LHCN-M2 (cell line): ENCODE results near the gene NCKAP5. TPM values are rescaled to one million over a fixed set of nuclear protein-coding genes. Genes with fewer than 3 reads are reported as not detected.

ENCODE experiments used
- DNase-seq: peaks from one replicate; pipeline ENCODE4 v3.0.0-alpha.2; 2012; ENCODE audit warnings: low read depth
- total RNA-seq: library from RNA; depleted of rRNA; stranded (reverse); fragments of >200 nt; gene quantifications from 2 replicates; pipeline ENCODE4 v1.2.3, GENCODE V29; 2014

The NCKAP5 gene
- total RNA-seq, 1 experiment from 2014 or later: 0.40 TPM

DNA sequence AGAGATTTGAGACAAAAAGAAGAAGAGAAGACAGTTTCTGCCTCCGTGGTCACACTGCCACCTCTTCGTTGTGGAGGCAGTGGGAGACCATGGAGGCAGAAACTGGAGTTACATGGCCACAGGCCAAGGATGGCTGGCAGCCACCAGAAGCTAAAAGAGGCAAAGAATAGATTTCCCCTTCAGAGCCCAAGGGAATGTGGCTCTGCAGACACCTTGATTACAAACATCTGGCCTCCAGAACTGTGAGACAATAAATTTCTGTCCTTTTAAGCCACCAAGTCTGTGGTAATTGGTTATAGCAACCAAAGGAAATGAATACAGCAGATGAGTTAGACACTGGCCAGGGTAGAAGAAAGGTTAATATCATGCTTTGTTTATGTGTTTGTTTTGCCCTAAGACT, 477.9 kb downstream of the NCKAP5 start:
- no peak for DNase-seq

DNA sequence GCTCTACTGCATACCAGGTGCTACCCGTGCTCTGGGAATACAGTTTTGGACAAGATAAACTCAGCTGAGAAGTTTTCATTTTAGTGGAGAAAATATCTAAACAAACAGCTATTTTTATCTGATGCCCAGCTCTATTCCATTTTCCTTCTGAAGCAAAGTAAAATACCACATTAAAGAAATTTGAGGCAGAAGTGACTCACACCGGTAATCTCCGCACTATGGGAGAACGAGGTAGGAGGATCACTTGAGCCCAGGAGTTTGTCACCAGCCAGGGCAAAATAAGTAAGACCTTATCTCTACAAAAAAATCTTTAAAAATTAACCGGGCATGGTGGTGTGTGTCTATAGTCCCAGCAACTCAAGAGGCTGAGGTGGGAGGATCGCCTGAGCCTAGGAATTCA, 482.1 kb downstream of the NCKAP5 start:
- no peak for DNase-seq

DNA sequence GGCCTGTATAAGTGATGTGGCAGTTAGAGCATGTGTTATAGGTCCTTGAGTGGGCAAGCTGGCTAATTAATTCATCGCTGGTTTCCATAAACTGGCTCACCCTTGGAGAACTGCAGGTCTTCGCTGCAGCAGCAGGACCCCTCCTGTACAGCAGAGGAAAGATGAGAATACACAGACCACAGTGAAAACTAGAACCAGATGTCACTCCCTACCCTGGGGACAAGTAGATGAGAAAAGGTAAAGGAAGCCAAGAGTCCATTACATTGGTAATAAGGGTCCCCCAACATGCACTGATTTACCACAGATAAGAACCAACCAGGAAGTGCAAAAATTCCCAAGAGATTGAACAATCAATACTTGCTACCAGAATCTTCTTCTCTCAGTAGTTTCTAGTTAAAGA, 482.6 kb downstream of the NCKAP5 start:
- no peak for DNase-seq

DNA sequence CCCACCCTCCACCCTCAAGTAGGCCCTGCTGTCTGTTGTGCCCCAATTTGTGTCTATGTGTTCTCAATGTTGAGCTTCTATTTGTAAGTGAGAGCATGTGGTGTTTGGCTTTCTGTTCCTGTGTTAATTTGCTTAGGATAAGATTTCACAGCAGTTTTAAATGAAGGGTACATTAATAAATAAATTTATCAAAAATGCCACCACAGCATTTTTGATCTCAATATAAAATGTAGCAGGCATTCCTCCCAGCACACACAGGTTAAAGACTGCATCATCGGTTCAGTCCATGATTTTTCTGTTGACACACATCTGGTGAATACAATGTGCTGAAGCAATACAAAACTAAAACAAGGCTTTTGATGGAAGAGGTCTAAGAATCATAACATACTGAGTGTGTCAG, 486.2 kb downstream of the NCKAP5 start:
- DNase-seq: no peak

DNA sequence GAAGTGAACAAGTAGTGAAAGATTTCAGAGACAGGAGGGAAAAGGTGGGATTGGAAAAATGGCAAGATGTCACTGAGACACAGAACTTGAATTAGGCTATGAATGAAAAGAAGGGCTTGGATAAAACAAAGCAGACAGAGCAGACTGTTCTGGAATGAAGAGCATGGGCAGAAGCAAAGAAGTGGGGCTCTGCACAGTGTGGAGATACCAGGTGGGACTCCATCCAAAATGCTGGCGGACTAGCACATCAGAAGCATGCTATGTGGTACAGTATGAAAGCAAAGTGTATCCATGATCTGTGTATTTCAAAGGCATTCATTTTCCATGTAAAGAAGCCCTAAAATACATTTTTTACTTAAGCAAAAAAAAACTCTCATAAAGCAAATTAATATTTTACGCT, 487.4 kb downstream of the NCKAP5 start:
- DNase-seq: no peak

DNA sequence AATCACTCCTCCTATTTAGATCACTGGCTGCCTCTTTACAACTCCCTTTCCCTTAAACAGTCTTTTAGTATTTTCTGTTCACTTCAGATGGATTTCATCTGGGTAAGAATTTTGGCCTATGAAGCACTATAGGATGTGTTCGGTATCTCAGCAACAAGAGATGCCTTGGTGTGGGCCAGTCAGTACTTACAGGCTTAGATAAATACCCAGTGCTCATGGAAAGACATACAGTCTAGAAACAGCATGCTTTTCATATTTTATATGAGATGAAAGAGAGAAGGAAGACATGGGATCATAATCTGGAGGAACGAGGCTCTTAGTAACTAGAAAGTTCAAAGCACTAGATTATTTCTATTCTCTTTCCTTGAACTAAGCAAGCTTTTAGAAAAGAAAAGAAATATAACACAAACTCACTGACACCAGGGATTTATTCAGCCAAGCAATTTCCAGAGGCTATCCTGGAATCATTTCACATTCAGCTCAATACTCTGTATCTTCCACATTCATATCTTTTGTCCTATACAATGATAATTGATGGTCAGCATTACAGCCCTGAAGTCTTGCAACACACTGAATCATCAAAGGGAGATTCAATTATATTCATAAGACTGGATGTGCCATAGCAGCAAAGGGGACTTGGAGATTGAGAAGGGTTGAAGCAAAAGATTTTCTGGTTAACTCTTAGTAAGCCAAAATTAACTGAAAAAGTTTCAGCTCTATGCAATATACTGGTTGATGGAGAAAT, 489.4 kb downstream of the NCKAP5 start:
- DNase-seq: no peak

DNA sequence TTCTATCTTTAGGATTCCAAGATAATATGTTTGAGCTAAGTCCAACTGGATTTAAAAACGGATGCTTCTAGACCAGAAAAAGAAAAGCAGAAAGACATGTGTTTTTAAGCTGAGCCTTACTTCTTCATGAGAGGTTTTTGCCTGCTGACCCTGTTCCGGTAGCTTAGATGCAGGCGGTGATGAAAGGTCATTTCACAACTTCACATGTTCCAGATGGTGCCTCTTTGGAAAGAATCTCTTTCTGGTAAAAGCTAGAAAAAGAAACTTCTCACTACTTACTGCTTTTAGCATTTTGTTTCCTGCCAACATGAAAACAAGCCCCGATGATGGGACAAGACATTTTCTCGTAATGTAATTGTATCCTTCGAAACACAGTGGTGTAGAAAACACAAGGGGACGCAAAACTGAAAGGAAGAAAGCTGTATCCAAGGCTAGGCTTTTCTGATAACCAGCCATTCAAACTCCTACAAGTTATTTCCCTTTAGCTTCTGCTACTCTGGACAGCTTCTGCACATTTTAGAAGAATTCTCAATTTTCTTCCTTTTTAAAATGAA, 490.9 kb downstream of the NCKAP5 start:
- peak; percentile 16 for DNase-seq

DNA sequence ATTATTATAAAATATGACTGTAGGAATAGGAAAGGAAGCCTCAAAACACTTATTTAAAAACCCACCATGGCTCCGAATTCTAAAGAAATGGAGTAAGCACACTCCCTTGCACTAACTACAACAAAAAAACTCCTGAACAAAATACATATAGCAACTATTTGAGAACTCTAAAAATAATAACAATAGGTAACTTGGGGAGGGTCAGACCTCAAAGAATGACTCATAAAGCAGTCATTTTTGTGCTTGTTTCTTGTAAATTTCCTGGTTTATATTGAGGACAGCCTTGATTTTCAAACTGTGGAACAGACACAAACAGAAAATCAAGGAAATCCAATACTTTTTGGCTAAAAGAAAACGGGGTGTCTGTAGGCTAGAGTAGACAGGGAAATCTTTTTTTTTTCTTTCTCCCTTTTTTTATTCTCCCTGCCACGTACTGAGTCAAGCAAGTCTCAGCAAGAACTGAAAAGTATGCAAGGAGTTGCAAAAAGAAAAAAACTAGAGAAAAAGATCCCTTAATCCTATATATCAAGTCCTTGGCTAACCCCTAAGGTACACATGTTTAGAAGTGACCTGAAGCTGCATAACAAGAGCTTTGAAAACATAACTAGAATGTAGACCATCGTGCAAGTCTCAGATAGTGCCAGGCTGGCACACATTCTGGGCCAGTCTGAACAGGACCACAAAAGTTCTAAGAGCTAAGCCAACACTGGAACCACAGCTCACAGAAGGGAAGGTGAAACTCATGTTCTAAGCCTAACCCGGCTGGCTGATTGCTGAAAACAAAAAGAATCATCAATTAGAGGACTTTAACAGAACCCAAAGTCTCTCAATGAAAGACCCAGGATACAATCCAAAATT, 495.2 kb downstream of the NCKAP5 start:
- DNase-seq: no peak

DNA sequence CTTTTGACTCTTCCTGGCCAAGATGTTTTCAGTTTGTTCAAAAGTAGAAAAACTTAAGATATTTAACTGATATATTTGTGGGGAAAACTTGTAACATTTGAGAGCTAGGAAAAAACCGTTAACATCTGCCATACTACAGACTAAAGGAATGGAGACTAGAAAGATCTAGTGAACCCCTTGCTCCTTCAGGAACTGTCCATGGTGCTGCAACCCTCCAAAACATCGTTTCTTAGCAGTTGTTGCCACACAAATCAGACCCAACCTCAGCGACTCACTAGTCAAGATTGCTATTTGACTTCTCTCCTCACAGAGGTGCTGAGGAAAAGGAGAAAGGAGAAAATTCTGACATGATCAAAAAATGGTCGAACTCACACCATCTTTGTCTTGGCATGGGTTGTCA, 504.5 kb downstream of the NCKAP5 start:
- peak; percentile 44 for DNase-seq

DNA sequence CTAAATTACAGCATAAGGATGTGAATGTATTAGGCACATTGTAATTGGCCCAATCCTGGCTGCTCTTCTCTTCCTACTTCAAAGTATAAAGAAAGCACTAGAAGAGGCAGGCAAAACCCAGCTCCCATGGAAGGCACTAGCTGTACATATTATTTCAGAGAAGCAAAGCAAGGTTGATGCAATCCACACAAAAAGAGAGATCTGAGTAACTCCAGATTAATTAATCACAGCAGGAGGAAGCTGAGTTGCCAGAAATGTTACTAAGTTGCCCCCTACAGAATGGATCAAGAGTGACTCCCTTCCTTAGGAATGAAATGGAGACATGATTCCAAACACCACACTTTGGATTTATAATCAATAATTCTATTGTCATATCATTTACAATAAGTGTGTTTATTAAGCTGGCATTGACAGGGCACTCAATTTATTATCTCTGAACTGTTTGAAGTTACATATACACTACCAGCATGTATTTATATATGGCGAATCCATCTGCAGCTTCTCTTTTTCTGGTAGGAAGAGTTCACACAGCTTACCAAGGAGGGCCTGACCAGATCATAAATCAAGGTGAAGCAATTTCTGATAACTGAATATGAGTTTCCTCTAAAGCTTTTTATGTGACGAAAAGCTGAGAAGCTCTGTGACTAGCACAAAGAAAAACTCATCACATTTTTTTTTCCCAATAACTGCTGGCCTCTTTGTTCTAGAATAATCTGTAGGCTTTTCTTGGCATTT, 505.2 kb downstream of the NCKAP5 start:
- DNase-seq: no peak

DNA sequence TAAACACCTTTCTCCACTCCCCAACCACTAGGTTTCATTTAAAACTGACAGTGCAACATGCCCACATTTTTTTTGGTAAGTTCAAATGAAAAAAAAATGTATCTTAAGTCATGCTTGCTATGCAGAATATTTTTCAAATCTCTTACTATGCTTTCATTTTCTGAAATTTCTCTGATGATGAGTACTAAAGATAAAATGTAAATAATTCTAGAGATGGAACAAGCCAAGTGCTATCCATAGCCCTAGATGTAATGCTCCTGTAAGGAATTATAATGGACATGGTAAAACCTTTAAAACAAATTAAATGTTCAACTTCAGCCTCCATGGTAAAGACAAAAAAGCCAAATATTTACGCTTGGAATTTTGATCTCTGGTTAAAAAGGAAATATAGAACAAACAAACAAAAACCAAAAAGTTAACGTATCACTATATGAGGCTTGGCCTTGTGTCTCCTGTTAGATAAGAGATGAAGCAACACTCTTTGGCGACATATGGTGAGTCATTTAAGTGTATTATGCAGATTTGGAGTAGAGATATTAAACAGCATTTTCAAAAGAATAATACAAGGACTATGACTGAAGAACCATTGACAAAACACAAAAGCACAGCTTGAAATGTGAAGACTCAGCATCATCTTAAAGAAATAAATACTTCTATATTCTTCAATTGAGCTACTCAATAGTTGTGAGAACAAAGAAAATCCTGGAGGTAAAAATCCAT, 506.2 kb downstream of the NCKAP5 start:
- DNase-seq: no peak

DNA sequence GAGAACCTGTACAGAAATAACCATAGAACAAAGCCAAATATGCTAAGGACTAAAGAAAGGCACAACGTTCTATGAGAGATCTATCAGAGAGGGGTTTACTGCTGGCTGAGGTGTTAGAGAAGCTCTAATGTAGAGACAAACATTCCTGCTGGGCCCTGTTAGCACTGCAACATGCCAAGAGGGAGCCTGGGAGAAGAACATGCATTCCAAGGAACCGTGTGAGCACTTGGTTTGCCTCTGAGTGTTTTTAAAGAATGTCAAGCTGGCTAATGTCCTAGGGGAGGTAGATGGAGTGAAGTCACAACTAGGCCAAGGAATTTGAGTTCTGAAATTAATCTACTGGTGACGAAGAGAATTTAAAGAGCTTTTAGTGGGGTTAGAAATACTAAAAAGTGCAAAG, 514.0 kb downstream of the NCKAP5 start:
- DNase-seq: no peak

DNA sequence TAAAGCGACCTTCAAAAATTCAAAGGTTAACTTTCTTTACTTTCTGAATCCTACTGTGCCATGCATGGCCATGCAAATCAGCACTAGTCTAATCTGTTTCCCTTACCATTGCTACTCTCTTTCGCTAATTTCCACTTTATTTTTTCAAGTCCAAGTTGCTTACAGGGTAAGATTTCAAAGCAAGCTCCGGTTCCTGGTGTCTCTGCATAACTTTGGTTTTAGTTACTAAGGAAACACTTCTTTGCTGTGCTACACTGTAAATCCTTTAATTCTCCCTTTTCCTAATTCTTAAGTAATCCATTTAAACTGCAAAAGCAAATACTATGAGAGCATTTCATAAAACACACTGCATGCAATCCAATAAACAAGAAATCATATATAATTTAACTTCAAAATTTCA, 514.7 kb downstream of the NCKAP5 start:
- no peak for DNase-seq

DNA sequence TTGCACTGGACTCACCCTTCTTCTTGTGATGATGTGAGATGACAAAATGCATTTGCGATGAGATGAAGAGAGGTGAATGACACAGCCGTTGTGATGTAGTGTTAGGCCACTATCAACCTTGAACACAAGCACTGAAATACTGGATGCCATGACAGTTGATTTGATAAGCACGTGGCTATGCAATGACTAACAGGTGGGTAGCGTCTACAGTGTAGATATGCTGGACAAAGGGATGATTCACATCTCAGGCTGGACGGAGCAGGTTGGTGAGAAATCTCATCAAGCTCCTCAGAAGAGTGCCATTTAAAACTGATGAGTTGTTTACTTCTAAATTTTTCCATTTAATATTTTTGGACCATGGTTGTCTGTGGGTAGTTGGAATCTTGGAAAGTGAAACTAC, 522.5 kb downstream of the NCKAP5 start:
- peak; percentile 14 for DNase-seq

DNA sequence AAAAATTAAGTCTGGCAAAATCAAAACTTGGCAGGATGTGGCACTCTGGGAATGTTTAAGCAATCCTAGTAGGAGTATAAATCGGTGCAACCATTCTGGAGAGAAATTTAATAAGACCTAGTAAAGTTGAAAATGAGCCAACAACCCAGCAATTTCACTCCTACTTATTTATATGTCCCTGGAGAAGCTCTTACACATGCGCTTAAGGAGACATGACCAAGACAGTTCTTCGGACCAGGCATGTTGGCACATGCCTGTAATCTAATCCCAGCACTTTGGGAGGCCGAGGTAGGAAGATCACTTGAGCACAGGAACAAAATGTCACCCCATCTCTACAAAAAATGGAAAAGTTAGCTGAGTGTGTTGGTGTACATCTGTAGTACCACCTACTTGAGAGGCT, 523.7 kb downstream of the NCKAP5 start:
- DNase-seq: peak; percentile 44

DNA sequence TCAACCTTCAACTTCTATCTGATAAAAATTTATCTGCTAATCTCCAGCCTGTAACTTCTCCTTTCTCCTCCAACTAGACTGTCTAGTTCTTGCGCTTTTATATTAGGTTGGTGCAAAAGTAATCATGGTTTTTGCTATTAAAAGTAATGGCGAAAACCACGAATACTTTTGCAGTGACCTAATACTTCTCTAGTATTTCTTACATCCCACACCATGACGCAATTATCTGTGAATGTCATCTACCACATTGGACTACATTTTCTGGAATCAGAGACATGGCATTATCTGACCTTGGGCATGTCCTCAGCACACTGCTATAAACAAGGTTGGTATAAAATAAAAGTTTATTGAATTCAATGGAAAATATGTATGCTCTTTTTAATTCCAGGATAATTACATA, 528.1 kb downstream of the NCKAP5 start:
- peak; percentile 30 for DNase-seq

DNA sequence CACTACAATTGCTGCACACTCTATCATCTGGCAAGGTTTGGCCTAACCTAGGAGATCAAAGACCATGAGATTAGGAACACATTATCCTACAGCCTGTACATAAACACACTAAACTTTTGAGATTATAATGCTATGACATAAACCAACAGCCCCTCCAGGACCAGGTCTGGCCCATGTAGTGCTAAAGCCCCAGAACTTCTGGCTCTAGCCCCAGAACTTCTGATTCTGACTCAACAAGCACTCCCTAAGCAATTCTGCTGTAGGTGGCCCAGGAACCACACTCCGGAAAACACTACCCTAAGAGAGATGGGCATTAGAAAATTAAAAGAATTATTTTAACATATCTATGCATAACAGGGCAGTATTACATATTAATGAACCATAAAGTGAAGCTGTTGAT, 528.7 kb downstream of the NCKAP5 start:
- DNase-seq: no peak

DNA sequence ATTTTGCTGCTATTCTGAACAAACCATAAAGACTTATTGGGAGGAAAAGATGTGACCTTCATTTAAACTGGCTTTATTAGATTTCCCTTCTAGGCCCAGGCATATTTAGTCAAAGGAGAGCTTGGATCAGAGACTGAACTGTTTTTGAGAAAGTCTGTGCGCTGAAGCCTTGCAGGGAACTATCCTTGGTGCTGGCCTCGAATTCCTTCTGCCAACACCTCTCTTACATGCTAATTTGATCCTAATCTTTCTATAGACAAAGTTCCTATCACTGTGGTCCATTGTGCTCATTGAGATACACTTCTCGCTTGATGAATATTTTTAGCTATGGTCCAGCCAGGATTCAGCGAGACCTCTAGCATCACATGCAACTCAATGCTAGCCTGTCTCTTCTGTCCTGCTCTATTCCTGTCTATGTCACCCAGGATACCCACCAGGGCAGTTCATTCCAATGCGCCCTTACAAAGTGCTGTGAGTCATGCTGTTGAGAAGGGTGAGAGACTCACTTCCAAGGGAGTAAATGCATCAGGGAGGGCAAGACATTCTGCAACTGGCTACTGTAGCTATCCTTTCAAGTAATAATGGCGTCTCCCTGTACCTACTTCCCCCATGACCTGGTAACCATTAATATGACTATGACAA, 541.6 kb downstream of the NCKAP5 start:
- DNase-seq: no peak

DNA sequence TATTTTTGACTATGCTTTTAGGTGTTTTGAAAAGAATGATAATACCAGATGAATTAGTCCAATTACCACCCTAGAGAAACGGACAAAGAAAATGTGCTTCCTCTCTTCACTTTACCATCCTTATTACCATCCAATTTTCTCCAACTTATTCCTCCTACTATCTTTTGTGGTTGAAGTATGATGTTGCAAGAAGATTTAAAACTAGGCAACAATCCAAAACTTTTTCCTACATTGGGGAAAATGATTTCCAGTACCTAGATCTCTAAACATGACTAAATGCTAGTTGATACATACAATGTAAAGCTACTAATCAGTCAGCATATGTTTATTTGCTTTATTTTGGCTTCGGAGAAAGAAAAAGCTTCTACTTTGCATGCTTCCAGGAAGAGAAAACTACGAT, 543.3 kb downstream of the NCKAP5 start:
- DNase-seq: no peak

DNA sequence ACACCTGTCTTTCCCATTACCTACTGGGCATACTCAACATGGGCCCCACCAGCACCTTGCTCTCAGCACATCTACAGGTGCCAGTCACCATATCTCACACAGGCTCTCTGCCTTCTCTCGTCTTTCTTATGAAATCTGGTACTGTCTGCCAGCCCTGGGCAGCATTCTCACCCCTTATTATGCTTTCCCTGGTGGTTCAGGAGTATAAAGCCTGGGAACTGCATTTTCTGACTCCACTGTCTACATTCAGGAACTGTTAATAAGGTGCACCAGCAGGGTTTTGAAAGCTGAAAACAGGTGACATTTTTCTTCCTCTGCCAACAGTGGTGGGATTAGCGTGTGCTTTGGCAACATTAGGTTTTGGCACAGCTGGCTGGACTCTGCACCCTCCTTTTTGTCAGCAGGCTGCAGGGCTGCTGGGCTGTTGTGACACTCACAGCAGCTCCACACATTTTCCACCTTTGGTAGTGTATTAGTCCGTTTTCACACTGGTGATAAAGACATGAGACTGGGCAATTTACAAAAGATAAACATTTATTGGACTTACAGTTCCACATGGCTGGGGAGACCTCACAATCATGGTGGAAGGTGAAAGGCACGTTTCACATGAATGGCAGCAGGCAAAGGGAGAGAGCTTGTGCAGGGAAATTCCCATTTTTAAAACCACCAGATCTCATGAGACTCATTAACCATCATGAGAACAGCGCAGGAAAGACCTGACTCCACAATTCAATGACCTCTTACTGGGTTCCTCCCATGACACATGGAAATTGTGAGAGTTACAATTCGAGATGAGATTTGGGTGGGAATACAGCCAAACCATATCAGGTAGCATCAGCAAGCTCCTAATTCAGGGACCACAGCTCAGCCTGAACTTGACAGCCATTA, 555.2 kb downstream of the NCKAP5 start:
- no peak for DNase-seq
